GM12874 (cell line): Measurements from ENCODE around the gene TSPEAR.

ENCODE experiments used
- TF ChIP-seq, protein P1 (sequence below): IDR thresholded peaks from 2 replicates; pipeline ENCODE4 v1.5.1; 2011; ENCODE audit warnings: low read depth, mild to moderate bottlenecking, control low read depth, low read length, moderate library complexity; ENCODE audit not compliant: insufficient read depth

Gene TSPEAR

GRCh38 chr21:44492567-44493385 lies 218.6 kb downstream of the TSPEAR start:
- TF ChIP-seq, protein P1, sequence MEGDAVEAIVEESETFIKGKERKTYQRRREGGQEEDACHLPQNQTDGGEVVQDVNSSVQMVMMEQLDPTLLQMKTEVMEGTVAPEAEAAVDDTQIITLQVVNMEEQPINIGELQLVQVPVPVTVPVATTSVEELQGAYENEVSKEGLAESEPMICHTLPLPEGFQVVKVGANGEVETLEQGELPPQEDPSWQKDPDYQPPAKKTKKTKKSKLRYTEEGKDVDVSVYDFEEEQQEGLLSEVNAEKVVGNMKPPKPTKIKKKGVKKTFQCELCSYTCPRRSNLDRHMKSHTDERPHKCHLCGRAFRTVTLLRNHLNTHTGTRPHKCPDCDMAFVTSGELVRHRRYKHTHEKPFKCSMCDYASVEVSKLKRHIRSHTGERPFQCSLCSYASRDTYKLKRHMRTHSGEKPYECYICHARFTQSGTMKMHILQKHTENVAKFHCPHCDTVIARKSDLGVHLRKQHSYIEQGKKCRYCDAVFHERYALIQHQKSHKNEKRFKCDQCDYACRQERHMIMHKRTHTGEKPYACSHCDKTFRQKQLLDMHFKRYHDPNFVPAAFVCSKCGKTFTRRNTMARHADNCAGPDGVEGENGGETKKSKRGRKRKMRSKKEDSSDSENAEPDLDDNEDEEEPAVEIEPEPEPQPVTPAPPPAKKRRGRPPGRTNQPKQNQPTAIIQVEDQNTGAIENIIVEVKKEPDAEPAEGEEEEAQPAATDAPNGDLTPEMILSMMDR = no peak

DNA sequence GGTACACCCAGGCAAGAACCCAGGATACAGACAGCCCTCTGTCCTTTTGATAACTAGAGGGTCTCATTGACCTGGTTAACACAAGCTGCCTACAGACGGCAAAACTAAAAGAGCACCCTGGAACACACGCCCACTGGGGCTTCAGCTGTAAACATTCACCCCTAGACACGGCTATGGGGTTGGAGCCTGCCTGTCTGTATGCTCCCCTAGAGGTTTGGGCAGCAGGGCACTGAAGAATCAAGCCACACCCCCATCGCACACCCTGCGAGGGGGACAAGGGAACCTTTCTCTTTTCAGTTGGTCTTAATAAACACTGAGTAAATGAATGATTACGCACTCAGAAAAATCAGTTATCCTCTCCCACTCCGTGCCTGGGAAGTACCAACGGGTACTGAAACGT lies 220.6 kb downstream of the TSPEAR start:
- TF ChIP-seq, protein P1 = no peak

- TF ChIP-seq, protein P1 = no peak
These were observed 221.0 kb downstream of the TSPEAR start for GRCh38 chr21:44490405-44490804.

GRCh38 chr21:44489962-44490361 lies 221.4 kb downstream of the TSPEAR start:
- TF ChIP-seq, protein P1 = no peak; the same call in 1 of the 2 replicates

DNA sequence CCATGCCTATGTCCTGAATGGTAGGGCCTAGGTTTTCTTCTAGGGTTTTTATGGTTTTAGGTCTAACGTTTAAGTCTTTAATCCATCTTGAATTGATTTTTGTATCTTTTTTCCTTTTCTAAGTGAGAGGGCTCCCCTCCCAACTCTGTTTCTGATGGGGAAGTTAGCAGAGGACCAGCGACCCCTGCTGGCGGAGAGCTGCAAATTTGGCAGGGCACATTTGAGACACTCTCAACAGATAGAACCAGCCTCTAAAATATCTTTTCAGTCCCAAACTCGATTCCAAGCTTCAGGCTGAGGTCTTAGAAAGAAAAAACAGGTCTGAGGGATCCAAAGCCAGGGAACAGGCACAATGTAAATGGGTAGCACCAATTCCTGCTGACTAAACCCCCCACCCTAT lies 223.5 kb downstream of the TSPEAR start:
- TF ChIP-seq, protein P1 = peak; percentile 40; the same call in 1 of the 2 replicates

- TF ChIP-seq, protein P1 = no peak
These were observed 225.1 kb downstream of the TSPEAR start for GRCh38 chr21:44486302-44486701.

DNA sequence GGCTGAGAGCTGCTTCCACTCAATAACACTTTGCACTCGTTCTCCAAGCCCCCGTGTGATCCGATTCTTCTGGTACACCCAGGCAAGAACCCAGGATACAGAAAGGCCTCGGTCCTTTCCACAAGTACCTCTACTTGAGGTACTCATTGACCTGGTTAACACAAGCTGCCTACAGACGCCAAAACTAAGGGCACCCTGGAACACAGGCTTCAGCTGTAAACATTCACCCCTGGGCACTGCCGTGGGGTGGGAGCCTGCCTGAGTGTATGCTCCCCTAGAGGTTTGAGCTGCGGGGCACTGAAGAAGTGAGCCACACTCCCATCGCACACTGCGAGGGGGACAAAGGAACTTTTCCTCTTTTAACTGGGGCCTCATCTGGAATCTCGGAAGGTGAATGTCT lies 225.6 kb downstream of the TSPEAR start:
- TF ChIP-seq, protein P1 = no peak
